Measurements from ENCODE around the gene CHAD.

The CHAD gene

GRCh38 chr17:50481648-50482047 is 13.0 kb upstream of the CHAD start:
- H3K79me2 ChIP-seq (ENCODE audit: insufficient read depth, low read depth): peaks cover 11% of the 10 kb centered on the region; the same call in 1 of the 2 replicates
- no peaks in the 10 kb centered on the region for H3K27me3 ChIP-seq (ENCODE audit: insufficient read depth, low read depth)
- no peak overlapping the region for H2AFZ ChIP-seq (ENCODE audit: low read depth)
- no peak overlapping the region for H3K9ac ChIP-seq
- no peaks in the 10 kb centered on the region for H3K36me3 ChIP-seq (ENCODE audit: insufficient read depth)
- TF ChIP-seq CTCF (conservative IDR thresholded peaks at IDR 0.05; ENCODE audit: low read depth, low read length): no peak
- H3K27ac ChIP-seq: no peak overlapping the region
- no peak overlapping the region for H3K4me2 ChIP-seq
- no peak overlapping the region for H3K4me3 ChIP-seq (IDR thresholded peaks at IDR 0.05; ENCODE audit: insufficient read depth, low read depth, low read length)
- H3K4me1 ChIP-seq (ENCODE audit: low read depth, poor library complexity, severe bottlenecking): peaks cover 26% of the 10 kb centered on the region
- H4K20me1 ChIP-seq (ENCODE audit: insufficient read depth): no peaks in the 10 kb centered on the region

- Histone ChIP-seq H3K4me2 (no peak overlapping the region), H3K4me3 (IDR thresholded peaks at IDR 0.05; ENCODE audit: insufficient read depth, low read depth, low read length) (no peak overlapping the region), H3K36me3 (ENCODE audit: insufficient read depth) (no peaks in the 10 kb centered on the region), H3K27ac (no peak overlapping the region), H2AFZ (ENCODE audit: low read depth) (no peak overlapping the region), H3K9ac (no peak overlapping the region), H3K27me3 (ENCODE audit: insufficient read depth, low read depth) (no peaks in the 10 kb centered on the region), H4K20me1 (ENCODE audit: insufficient read depth) (no peaks in the 10 kb centered on the region), H3K79me2 (ENCODE audit: insufficient read depth, low read depth) (peaks cover 11% of the 10 kb centered on the region; the same call in 1 of the 2 replicates), H3K4me1 (ENCODE audit: low read depth, poor library complexity, severe bottlenecking) (peaks cover 26% of the 10 kb centered on the region)
- TF ChIP-seq CTCF (conservative IDR thresholded peaks at IDR 0.05; ENCODE audit: low read depth, low read length): no peak
Observed at GRCh38 chr17:50480854-50481490, 12.3 kb upstream of the CHAD start.

- Histone ChIP-seq H3K4me1 (ENCODE audit: low read depth, poor library complexity, severe bottlenecking) (peaks cover 26% of the 10 kb centered on the region), H3K27me3 (ENCODE audit: insufficient read depth, low read depth) (no peaks in the 10 kb centered on the region), H3K36me3 (ENCODE audit: insufficient read depth) (no peaks in the 10 kb centered on the region), H3K27ac (no peak overlapping the region), H3K4me3 (IDR thresholded peaks at IDR 0.05; ENCODE audit: insufficient read depth, low read depth, low read length) (no peak overlapping the region), H2AFZ (ENCODE audit: low read depth) (no peak overlapping the region), H3K79me2 (ENCODE audit: insufficient read depth, low read depth) (peaks cover 11% of the 10 kb centered on the region; the same call in 1 of the 2 replicates), H4K20me1 (ENCODE audit: insufficient read depth) (no peaks in the 10 kb centered on the region), H3K4me2 (peak overlapping the region; percentile 93), H3K9ac (no peak overlapping the region)
- no peak for TF ChIP-seq CTCF (conservative IDR thresholded peaks at IDR 0.05; ENCODE audit: low read depth, low read length)
Observed at GRCh38 chr17:50480142-50480764, 11.6 kb upstream of the CHAD start.

GRCh38 chr17:50479522-50480141 is 11.0 kb upstream of the CHAD start:
- H3K36me3 ChIP-seq (ENCODE audit: insufficient read depth): no peaks in the 10 kb centered on the region
- peak overlapping the region; percentile 93 for H3K4me2 ChIP-seq
- H3K4me3 ChIP-seq (IDR thresholded peaks at IDR 0.05; ENCODE audit: insufficient read depth, low read depth, low read length): peak overlapping the region; percentile 70
- no peaks in the 10 kb centered on the region for H4K20me1 ChIP-seq (ENCODE audit: insufficient read depth)
- H3K79me2 ChIP-seq (ENCODE audit: insufficient read depth, low read depth): peaks cover 11% of the 10 kb centered on the region; the same call in 1 of the 2 replicates
- H3K27ac ChIP-seq: peak overlapping the region; percentile 71; the same call in 1 of the 2 replicates
- peaks cover 26% of the 10 kb centered on the region for H3K4me1 ChIP-seq (ENCODE audit: low read depth, poor library complexity, severe bottlenecking)
- H3K27me3 ChIP-seq (ENCODE audit: insufficient read depth, low read depth): no peaks in the 10 kb centered on the region
- H2AFZ ChIP-seq (ENCODE audit: low read depth): peak overlapping the region; percentile 89
- H3K9ac ChIP-seq: peak overlapping the region; percentile 78; the same call in 1 of the 2 replicates
- TF ChIP-seq CTCF (conservative IDR thresholded peaks at IDR 0.05; ENCODE audit: low read depth, low read length): no peak; the same call in none of the 2 replicates

All from KMS-11 (cell line).